Measurements from ENCODE around the gene GNG5. TPM values are rescaled to one million over a fixed set of nuclear protein-coding genes. Genes with fewer than 3 reads are reported as not detected.

GNG5 gene
- total RNA-seq, 1 experiment from 2014 or later: 193 TPM

- no peak overlapping the region for H2AFZ ChIP-seq (ENCODE audit: low read depth, low read length, poor library complexity, severe bottlenecking)
- TF ChIP-seq CEBPB (IDR thresholded peaks at IDR 0.05; ENCODE audit: low read depth) (no peak), POLR2A (IDR thresholded peaks at IDR 0.05; ENCODE audit: borderline replicate concordance, extremely low read depth, insufficient read depth, insufficient read length) (no peak), ATF3 (IDR thresholded peaks at IDR 0.05) (no peak), ZNF274 (IDR thresholded peaks at IDR 0.05; ENCODE audit: low read depth, low read length) (no peak), ZFX (IDR thresholded peaks at IDR 0.05) (no peak), EGR1 (IDR thresholded peaks at IDR 0.05; ENCODE audit: low read depth) (no peak), TCF7L2 (IDR thresholded peaks at IDR 0.05; ENCODE audit: borderline replicate concordance, extremely low read depth, insufficient read depth, insufficient read length) (no peak), SRF (IDR thresholded peaks at IDR 0.05; ENCODE audit: low read depth) (no peak)
- H3K9ac ChIP-seq (ENCODE audit: low read length): no peak overlapping the region
- DNase-seq (ENCODE audit: low read depth, low spot score): no peak
- ChIA-PET RAD21 (ENCODE audit: low non-redundant PET in 1 of 2, low total read pairs in 2 of 2, uncharacterized antibody in 2 of 2, unreplicated experiment in 2 of 2) (interaction anchor here in 1 of 2 experiments (0.5 kb wide), 1 partner anchor 267 kb away, joined by 5 read pairs; no protein-coding TSS in a partner anchor), POLR2A (no interaction called here), CTCF (no interaction called here)
- H3K27ac ChIP-seq (ENCODE audit: low read depth, low read length): no peak overlapping the region
- no TSS peak for BruUV-seq (replicated peaks)
- no peaks in the 10 kb centered on the region for H3K9me3 ChIP-seq (ENCODE audit: control insufficient read depth in 1 of 2, insufficient read depth in 1 of 2, low read depth in 1 of 2, low read length in 2 of 2)
- no peaks in the 10 kb centered on the region for H3K27me3 ChIP-seq (ENCODE audit: insufficient read depth, low read length)
- no peak overlapping the region for H3K4me3 ChIP-seq (replicated peaks in 1 of 2; ENCODE audit: low read depth in 1 of 2, low read length in 2 of 2)
- peaks cover 29 to 47% of the 10 kb centered on the region in 2 experiments for H3K36me3 ChIP-seq (ENCODE audit: control insufficient read depth in 1 of 2, insufficient read depth in 2 of 2, low read length in 2 of 2)
- H4K20me1 ChIP-seq (ENCODE audit: insufficient read depth): no peaks in the 10 kb centered on the region
- H3K4me1 ChIP-seq (ENCODE audit: control insufficient read depth in 1 of 2, insufficient read depth in 2 of 2, low read length in 2 of 2): peaks cover 7 to 17% of the 10 kb centered on the region in 2 experiments; a peak in 3 of 4 replicates
- intact Hi-C loops (cut with micrococcal nuclease): no loop called here
- no peak for ATAC-seq
- peaks cover 75% of the 10 kb centered on the region for H3K79me2 ChIP-seq (ENCODE audit: insufficient read depth, low read length)
- H3K4me2 ChIP-seq (ENCODE audit: low read length): peak overlapping the region; percentile 89; the same call in 1 of the 2 replicates
- no peaks in the 10 kb centered on the region for H3K9me2 ChIP-seq (ENCODE audit: insufficient read depth)
Measured at GRCh38 chr1:84481317-84481716, 25.1 kb downstream of the GNG5 start.

- no peaks in the 10 kb centered on the region for H3K27me3 ChIP-seq (ENCODE audit: insufficient read depth, low read length)
- no peak overlapping the region for H3K27ac ChIP-seq (ENCODE audit: low read depth, low read length)
- peaks cover 69% of the 10 kb centered on the region for H3K79me2 ChIP-seq (ENCODE audit: insufficient read depth, low read length)
- RAD21 ChIA-PET (ENCODE audit: low non-redundant PET in 1 of 2, low total read pairs in 2 of 2, uncharacterized antibody in 2 of 2, unreplicated experiment in 2 of 2): no interaction called here
- no peaks in the 10 kb centered on the region for H3K9me2 ChIP-seq (ENCODE audit: insufficient read depth)
- DNase-seq (ENCODE audit: low read depth, low spot score) (no peak), ATAC-seq (no peak)
- peaks cover 7 to 17% of the 10 kb centered on the region in 2 experiments; a peak in 3 of 4 replicates for H3K4me1 ChIP-seq (ENCODE audit: control insufficient read depth in 1 of 2, insufficient read depth in 2 of 2, low read length in 2 of 2)
- H3K9ac ChIP-seq (ENCODE audit: low read length): peak overlapping the region; percentile 86; the same call in 1 of the 2 replicates
- CTCF ChIA-PET: no interaction called here
- intact Hi-C loops (cut with micrococcal nuclease): no loop called here
- peak overlapping the region; percentile 88; a peak in 3 of 4 replicates for H3K4me3 ChIP-seq (replicated peaks in 1 of 2; ENCODE audit: low read depth in 1 of 2, low read length in 2 of 2)
- no peak overlapping the region for H2AFZ ChIP-seq (ENCODE audit: low read depth, low read length, poor library complexity, severe bottlenecking)
- BruUV-seq (replicated peaks): no TSS peak
- peak overlapping the region; percentile 89 for H3K4me2 ChIP-seq (ENCODE audit: low read length)
- peaks cover 29 to 43% of the 10 kb centered on the region in 2 experiments for H3K36me3 ChIP-seq (ENCODE audit: control insufficient read depth in 1 of 2, insufficient read depth in 2 of 2, low read length in 2 of 2)
- H4K20me1 ChIP-seq (ENCODE audit: insufficient read depth): no peaks in the 10 kb centered on the region
- POLR2A ChIA-PET: no interaction called here
- no peaks in the 10 kb centered on the region for H3K9me3 ChIP-seq (ENCODE audit: control insufficient read depth in 1 of 2, insufficient read depth in 1 of 2, low read depth in 1 of 2, low read length in 2 of 2)
- TF ChIP-seq ZNF274 (IDR thresholded peaks at IDR 0.05; ENCODE audit: low read depth, low read length) (no peak), EZH2 (IDR thresholded peaks at IDR 0.05) (no peak), ATF3 (IDR thresholded peaks at IDR 0.05) (no peak), RAD21 (IDR thresholded peaks at IDR 0.05; ENCODE audit: low read depth) (no peak), YY1 (IDR thresholded peaks at IDR 0.05; ENCODE audit: extremely low read depth, insufficient replicate concordance, low read depth, low read length) (no peak), TCF7L2 (IDR thresholded peaks at IDR 0.05; ENCODE audit: borderline replicate concordance, extremely low read depth, insufficient read depth, insufficient read length) (no peak), MAX (IDR thresholded peaks at IDR 0.05) (no peak), SP1 (IDR thresholded peaks at IDR 0.05; ENCODE audit: low read depth) (no peak), FOSL1 (IDR thresholded peaks at IDR 0.05; ENCODE audit: low read depth) (no peak), EGR1 (IDR thresholded peaks at IDR 0.05; ENCODE audit: low read depth) (no peak), CBX3 (IDR thresholded peaks at IDR 0.05; ENCODE audit: low read depth) (no peak), JUND (IDR thresholded peaks at IDR 0.05) (no peak), ELF1 (IDR thresholded peaks at IDR 0.05; ENCODE audit: borderline replicate concordance, low read depth) (no peak), REST (IDR thresholded peaks at IDR 0.05; ENCODE audit: low read depth) (no peak), EZH2phosphoT487 (IDR thresholded peaks at IDR 0.05; ENCODE audit: borderline replicate concordance) (no peak)
Measured at GRCh38 chr1:84480650-84481049, 25.7 kb downstream of the GNG5 start.
